Posterior cingulate gyrus (tissue), 11 donors: ENCODE results near the gene PLCL2.

Experiments
- DNase-seq, 10 donors: peaks; one replicate each; pipeline versions ENCODE4 v3.0.0 to v3.0.0-alpha.2; 2020 to 2021; ENCODE audit warnings: mixed read lengths in 3 of 10
- intact Hi-C: fragments of 100-400 bp; cut with DNase I; formaldehyde crosslinking; loops from one replicate; pipeline ENCODE4 v1.15.1; 2023

The PLCL2 gene

GRCh38 chr3:16884748-16885592 is at the start of gene PLCL2:
Gene PLCL2 (plus strand): TSS chr3:16884955. CDS start chr3:16885040, 85 bp downstream.
- intact Hi-C loops: loop anchor here (10.0 kb wide), 2 partner anchors 150 to 280 kb away; partner anchors contain the start of gene DAZL
- peak in 9 of 10 donors; percentile 11 to 89 (median 40) for DNase-seq

- DNase-seq: no peak
- intact Hi-C loops: no loop called here
Measured at GRCh38 chr3:16836505-16837237, 48.1 kb upstream of the PLCL2 start.

DNA sequence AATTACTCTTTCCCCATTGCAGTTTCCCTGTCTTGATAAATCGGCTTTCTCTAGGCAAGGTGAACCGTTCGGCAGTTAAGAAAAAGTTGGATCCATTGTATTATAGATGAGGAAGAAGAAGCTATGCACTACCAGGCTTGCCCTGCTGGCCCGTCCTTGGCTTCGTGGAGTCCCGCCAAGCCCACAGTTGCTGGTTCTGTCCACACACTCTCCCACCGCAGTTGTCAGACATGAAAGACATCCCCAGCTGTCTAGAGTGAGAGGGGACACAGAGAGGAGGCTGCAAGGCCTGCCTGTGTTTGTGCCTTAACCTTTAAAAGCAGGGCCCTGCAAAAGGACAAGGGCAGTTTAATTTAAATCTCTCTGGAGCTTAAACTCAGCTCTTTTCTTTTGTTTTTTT is 47.2 kb upstream of the PLCL2 start:
- intact Hi-C loops: no loop called here
- peak in 3 of 10 donors; percentile 68 to 79 (median 74) for DNase-seq

- intact Hi-C loops: no loop called here
- no peak for DNase-seq
Measured at GRCh38 chr3:16838561-16838960, 46.2 kb upstream of the PLCL2 start.

DNA sequence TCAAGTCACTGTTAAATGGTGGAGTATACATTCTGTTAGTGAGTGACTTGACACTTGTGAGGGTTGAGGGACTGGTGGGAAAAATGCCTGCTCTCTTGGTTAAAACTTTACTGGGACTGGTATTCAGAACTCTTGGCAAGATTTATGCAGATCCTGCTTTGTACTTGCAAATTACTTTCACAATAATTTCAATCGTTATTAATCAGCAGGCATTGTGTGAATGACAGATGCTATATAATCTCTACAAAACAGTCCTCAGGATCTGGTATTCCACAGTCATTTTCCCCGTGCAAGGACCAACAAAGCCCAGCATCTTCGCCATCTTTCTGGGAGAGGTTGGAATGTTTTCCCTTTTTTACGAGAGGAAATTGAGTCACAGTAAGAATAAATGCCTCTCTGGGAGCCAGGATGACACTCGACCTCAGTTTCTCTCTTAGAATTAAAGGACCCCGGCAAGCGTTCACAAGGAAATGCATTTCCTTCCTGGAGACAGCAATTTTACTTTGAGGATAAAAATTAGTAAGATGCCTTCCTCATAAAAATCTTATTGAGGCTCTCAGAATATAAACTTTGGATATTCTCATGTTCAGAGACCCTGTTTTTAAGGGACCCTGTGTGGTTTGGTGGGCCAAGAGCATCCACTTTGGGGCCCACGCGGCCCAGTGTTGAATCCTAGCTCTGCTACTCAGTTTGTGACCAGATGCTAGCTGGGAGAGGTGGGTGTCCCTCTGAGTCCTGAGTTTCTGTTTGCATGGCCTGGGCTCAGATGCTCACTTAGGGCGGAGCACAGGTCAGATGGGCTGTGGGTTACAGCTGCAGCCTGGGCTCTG is 45.3 kb upstream of the PLCL2 start:
- peak in 1 of 10 donors; percentile 57 for DNase-seq
- intact Hi-C loops: no loop called here

DNA sequence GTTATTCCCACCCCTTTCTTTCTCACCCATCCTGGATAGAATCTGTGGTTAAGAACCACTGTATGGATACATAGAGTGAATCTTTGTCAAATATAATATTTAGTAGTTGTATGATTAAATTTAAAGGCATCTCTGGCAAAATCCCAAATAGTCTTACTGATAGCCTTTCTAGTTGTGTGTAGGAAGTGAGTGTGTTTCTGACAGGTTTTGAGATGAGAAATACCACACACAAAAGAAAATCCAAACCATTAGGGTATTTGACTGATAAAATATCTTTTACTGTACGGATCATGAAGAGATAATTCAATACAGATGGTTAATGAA is 44.7 kb upstream of the PLCL2 start:
- intact Hi-C loops: no loop called here
- DNase-seq: no peak

DNA sequence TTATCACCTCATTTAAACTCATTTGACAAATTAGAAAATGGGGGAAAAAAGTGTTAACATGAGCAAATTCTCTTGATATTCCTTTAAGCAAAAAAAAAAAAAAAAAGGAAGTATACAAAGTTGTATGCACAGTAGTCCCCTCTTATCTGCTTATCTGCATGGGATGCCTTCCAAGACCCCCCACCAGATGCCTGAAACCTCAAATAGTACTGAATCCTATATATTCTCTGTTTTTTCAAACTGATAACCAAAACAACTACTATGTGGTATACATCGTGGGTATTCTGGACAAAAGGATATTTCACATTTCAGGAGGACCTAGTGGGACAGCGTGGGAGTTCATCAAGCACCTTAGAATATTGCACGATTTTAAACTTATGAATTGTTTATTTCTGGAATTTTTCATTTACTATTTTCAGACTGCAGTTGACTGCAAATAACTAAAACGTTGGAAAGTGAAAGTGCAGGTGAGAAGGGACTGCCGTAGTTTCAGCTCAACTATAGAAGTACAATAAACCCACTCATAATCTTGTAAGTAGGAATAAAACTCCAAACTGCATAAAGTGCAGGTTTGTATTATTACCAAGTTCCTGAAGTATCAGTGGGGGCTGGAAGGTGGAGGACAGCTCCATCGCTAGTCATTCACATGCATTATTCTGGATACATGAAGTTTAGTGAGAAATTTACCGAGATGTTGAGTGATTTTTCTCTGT is 43.6 kb upstream of the PLCL2 start:
- intact Hi-C loops: no loop called here
- DNase-seq: no peak

DNA sequence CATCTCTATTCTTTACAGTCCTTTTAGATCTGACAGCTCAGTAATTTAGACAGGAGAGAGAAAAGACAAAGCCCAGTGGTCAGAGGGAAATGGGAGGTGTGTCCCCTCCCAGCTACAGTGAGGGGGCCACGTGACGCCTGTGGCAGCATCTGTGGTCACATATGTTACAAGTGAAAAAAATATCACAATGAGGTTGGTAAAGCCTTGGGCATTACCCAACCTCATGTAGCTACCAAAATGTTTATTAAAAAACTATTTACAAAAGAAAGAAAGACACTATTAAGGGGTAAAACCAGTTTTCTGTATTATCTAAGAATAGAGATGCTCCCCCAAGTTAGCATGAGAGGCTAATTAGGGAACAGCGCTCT is 42.9 kb upstream of the PLCL2 start:
- peak in 1 of 10 donors; percentile 23 for DNase-seq
- intact Hi-C loops: no loop called here

DNA sequence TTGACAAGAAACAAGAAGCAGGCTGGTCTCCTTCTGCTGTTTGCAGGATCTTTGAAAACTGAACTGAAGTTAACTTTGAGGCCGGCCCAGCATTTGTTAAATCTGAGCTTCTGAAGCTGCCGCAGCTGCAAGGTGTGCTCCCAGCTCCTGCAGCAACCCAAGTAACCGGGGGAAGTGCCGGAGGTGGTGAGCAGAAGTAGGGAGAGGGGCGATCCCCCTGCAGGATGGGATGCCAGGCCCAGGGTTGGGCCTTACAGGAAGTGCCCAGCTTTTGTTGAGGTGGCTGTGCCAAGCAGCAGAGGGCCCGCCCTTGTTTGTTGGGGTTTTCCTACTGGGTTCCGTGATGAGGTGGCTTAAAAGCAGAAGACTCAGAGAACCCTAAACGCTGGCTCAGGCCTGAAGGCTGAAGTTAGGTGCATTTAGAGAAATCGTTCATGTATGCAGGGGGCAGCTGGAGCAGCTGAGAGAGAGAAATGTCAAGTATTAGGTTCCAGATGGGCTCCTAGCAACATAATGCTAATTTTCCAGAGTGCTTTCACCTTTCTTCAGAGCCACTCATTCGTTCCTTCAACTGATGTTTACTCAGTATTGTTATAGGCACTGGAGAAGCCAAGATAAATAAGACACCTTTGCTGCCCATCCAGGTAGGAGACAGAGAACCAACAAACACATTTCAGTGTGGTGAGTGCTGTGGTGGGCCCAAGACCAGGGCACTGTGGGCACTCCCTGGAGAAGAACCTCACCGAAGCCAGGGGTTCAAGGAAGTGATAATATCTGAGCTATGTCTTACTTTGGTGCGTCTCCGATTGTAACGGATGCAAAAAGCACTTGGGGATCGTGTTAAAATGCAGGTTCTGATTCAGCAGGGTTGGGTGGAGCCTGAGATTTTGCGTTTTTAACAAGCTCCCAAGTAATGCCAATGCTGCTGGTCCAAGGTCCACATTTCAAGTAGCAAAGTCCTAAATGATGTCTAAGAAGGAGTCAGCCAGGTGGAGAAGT is 42.2 kb upstream of the PLCL2 start:
- intact Hi-C loops: no loop called here
- peak in 3 of 10 donors; percentile 70 to 81 (median 78) for DNase-seq

DNA sequence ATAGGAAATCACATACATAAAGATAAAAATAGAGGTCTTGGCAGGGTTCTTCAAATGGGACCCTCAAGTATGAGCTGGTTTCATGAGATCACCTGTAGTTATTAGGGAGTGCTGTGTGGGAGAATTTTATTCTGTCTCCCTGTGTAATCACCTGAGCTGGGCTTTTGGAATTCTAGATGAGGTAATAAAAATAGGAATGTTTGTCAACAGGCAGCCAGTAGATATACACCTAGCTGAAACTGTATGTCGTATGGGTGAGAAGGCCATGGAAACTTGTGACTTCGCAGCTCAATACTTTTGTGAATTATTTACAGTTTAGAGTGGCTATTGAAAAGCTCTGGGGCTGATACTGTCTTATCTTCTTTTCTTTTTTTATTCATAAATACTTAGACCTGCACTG is 40.5 kb upstream of the PLCL2 start:
- intact Hi-C loops: no loop called here
- no peak for DNase-seq

- intact Hi-C loops: no loop called here
- DNase-seq: no peak
Measured at GRCh38 chr3:16844791-16845190, 40.0 kb upstream of the PLCL2 start.

DNA sequence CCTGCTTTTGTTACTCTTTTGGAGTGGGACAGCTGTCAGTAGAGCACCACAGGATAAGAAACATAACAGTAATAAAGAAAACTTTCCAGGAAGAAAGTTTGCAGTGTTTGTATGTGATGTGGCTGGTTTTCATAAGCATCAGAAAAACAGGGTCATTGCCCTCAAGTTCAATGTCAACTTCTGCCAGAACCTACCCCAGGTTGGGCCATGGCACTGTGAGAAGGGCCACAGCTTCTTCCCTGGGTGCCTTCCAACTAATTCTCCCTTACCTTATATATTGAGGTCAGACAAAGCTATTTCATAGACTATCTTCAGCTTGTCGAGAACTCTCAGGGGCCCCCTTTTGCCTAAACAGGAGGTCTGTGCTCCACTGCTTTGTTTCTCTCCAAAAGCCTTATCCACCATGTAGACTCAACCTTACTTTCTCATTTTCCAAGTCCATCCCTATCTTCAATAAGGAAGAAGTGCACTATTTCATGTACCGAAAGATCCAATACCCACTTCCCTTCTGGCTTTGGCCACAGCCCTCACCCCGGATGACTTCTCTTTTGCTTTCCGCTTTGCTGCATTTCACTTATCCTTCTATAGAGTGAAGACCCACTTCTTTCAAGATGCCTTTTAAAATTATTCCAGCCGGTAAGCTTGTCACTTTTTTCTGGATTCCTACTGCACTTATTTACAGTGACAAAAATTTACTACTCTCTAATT is 38.2 kb upstream of the PLCL2 start:
- no peak for DNase-seq
- intact Hi-C loops: no loop called here

DNA sequence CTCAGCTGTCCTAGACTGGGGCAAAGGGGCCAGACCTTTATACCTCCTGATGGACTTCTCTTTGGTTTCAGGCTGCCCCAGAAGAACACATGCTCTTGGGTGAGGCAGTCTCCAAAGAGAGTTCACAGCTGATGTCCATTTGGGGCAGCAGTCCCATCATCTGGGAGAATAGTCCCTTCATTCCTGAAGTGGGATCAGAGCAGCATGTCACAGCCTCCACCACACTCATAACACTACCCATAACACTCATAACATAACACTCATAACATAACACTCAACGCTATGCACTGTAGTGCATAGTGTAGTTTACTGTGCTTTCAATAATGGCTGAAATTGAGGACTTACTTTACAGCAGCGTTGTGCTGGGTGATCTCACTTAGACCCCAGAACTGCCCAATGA is 36.7 kb upstream of the PLCL2 start:
- DNase-seq: no peak
- intact Hi-C loops: no loop called here

DNA sequence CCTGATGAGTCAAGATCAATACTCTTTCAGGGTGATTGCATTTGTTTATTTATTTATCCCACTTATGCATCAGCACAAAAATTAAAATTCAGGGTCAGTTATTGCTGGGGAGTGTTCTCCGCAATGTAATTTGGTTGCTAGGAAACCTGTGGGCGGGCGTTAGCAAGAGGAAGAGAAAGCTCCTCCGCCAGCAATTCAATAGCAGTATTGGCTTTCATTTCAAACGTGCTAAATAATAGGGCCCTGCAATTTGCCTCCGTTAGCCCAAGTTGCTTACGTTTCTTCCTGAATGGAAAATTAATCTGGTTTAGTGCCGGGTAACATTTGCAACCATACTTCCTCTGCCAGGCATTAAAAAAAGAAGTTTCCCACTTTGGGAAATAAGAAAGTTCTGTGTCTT is 35.5 kb upstream of the PLCL2 start:
- peak in 6 of 10 donors; percentile 27 to 77 (median 48) for DNase-seq
- intact Hi-C loops: no loop called here

DNA sequence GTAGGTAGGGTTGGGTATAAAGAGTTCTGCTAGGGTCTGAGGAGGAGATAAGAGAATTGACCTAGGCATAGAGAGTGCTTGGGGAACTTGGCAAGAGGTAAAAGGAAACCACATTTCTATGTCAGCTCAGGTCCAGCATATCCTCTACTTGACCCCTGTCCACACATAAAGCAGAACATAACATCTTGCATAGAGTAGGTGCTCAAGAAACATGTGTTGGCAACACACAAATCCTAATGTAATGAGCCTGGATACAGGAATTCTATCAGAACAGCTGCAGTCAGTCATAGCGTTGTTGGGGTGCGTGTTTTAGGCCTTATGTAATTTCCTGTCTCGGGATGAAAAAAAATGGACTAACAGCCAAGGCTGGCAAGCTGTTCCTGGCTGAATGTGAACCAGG is 35.0 kb upstream of the PLCL2 start:
- DNase-seq: no peak
- intact Hi-C loops: no loop called here

- no peak for DNase-seq
- intact Hi-C loops: no loop called here
Measured at GRCh38 chr3:16855497-16855896, 29.3 kb upstream of the PLCL2 start.

DNA sequence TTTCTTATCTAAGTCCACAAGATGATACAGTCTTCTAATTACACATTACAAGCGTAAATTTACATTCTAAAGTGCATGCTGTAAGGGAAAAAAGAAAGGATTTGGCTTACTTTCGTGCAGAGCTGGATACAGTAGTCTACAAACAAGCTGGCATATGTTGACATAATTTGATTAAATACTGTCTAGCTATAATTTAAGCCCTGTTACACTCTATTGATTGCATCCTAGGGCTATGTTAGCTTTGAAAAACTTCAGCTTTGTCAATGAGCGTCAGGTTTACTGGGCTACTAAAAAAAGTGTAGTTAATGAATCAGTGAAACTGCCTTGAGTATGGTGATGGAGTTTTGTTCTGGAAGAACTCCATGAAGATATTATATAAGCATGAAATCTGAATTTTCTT is 24.5 kb upstream of the PLCL2 start:
- no peak for DNase-seq
- intact Hi-C loops: no loop called here

- intact Hi-C loops: no loop called here
- no peak for DNase-seq
Measured at GRCh38 chr3:16861432-16861831, 23.3 kb upstream of the PLCL2 start.
